Measurements from ENCODE around the gene XAGE2. TPM values are rescaled to one million over a fixed set of nuclear protein-coding genes. Genes with fewer than 3 reads are reported as not detected.

Gene XAGE2, protein sequence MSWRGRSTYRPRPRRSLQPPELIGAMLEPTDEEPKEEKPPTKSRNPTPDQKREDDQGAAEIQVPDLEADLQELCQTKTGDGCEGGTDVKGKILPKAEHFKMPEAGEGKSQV
- not detected in 5 replicates for total RNA-seq (2022; extraction: Qiagen RNA extraction)

GRCh38 chrX:52368368-52369055, at the start of gene XAGE2:
Gene XAGE2 (plus strand): TSS chrX:52369021. CDS start chrX:52370015, 994 bp downstream.

Other genes with a start within 250 kb of the XAGE2 start
- 5.3 to 9.8 TPM (median 7.9 TPM) in 5 replicates for gene MAGED4, start 184.1 kb upstream of the XAGE2 start, total RNA-seq (2022; extraction: Qiagen RNA extraction)
- gene XAGE1A, start 126.8 kb downstream of the XAGE2 start, total RNA-seq (2022; extraction: Qiagen RNA extraction), result 7.3 to 39.6 TPM (median 16.0 TPM) in 5 replicates
- 193 to 247 TPM (median 207 TPM) in 5 replicates for gene XAGE1B, start 148.0 kb downstream of the XAGE2 start, total RNA-seq (2022; extraction: Qiagen RNA extraction)

All from A549 treated with Hydrocortisone at 1 μM for 4 hours (cell line).